LNCAP (cell line): ENCODE results near the gene PPP2R1B.

Source experiments
- TF ChIP-seq, protein P1 (sequence below): fragments of 450-650 bp; IDR thresholded peaks from 2 replicates; pipeline ENCODE4 v1.5.1; 2017; ENCODE audit warnings: mild to moderate bottlenecking

PPP2R1B gene

DNA sequence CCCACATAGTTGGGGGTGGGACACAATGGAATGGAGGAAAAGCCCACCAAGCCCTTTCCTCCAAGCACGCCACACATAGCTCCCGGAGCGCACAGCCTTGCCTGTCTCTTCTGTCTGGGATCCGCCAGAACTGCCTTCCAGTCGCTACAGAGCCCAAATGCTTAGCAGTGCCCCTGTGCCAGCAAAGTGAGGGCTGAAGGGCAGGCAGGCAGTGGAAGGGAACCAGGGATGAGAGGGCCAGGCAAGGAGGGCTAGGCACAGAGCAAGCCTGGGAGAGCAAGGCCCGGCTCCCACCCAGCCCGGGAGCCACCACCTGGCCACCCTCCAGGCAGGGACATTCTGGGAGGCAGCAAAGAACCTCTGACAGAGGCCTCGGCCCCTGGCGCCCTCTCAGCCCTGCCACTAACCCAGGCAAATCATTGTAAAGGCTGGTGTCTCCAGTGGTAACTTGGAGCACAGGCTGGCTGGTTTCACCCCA is 32.5 kb downstream of the PPP2R1B start:
- TF ChIP-seq, protein P1, sequence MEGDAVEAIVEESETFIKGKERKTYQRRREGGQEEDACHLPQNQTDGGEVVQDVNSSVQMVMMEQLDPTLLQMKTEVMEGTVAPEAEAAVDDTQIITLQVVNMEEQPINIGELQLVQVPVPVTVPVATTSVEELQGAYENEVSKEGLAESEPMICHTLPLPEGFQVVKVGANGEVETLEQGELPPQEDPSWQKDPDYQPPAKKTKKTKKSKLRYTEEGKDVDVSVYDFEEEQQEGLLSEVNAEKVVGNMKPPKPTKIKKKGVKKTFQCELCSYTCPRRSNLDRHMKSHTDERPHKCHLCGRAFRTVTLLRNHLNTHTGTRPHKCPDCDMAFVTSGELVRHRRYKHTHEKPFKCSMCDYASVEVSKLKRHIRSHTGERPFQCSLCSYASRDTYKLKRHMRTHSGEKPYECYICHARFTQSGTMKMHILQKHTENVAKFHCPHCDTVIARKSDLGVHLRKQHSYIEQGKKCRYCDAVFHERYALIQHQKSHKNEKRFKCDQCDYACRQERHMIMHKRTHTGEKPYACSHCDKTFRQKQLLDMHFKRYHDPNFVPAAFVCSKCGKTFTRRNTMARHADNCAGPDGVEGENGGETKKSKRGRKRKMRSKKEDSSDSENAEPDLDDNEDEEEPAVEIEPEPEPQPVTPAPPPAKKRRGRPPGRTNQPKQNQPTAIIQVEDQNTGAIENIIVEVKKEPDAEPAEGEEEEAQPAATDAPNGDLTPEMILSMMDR: no peak

- TF ChIP-seq, protein P1: no peak
Measured at GRCh38 chr11:111733016-111733415, 33.2 kb downstream of the PPP2R1B start.

GRCh38 chr11:111731821-111732220 is 34.4 kb downstream of the PPP2R1B start:
- TF ChIP-seq, protein P1: no peak

DNA sequence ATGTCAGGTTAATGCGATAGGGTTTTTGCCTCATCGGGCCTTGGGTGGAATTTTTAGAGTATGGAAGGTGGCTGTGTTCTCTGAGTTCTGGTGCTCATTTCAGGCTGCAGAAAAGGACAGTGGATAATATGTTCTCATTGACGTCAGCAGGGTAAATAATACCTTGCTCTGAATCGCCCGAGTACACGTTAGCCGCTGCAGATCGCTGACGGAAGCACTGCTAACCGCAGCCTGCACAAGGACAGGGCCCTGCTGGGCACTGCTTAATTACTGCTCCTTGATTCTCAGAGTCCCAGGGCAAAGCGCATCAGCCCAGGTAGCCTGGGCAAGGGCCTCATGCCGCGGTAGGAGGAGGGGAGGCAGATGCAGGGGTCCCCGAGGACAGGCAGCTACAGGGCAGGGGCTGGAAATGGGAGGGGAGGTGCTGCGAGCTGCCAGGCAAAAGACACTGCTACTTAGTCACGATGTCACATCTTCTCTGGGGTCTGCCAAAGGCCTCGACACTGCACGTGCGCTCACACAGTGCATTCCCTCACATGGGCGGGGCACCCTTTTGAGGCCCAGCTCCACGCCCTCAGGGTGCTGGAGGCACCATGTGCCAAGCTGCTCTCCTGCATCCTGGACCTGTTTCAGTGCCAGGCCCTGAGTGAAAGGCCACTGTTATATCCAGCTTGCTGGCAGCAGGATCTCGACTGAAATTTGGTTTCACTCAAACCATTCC is 35.2 kb downstream of the PPP2R1B start:
- TF ChIP-seq, protein P1: no peak

DNA sequence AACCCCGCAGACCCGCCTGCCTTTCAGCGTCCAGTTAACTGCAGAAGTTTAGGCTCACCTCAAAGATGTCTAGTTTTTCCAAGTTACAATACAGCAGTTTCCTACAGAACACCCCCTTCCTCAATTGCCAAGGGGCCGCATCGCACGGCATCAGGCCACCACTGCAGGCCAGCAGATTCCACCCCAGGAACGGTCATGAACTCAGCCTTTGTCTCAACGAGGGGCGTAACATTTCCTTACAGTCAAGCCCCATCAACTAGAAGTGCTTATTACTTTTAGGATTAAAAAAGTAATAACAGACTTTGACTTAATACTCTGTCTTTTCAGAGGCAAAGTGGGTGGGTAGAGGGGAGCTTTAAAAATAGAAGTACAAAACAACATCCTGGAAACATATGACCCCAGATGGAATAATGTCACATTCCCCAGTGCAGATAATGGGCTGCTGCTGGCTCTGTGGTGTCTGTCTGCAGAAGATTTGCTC is 36.3 kb downstream of the PPP2R1B start:
- TF ChIP-seq, protein P1: no peak

DNA sequence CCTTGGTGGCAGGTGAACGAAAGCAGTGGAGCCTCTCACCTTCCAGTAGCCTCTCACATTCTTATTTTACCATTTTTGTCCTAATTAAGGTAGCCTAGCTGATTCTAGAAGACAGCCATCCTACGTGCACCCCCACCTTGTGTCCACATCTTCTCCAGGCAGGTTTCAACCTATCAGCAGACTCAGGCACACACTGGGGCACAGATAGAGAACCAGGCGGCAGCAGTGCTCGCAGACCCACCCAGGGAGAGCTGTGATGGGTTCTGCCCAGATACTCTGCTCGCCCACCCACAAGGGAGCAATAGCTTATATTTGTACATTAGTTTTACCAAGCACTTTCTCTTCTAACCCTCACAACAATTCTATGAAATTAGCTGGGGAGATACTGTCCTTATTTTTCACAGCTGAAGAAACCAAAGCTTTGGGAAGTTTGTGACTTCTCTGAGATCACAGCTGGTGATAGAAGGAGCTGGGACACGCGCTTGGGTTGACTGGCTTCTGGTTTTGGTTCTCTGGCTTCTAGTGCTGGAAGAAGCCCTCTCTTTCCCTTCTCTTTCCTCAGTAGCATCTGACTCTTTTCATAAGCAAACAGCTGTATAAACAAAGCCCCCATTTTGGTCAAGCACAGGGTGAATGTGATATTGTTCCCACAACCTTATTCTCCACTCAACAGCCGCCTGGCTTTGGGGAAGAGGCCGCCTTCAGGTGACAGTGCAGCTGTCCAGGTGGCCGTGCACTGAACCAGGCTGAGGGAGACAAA is 36.9 kb downstream of the PPP2R1B start:
- TF ChIP-seq, protein P1: no peak

GRCh38 chr11:111727431-111727830 is 38.8 kb downstream of the PPP2R1B start:
- TF ChIP-seq, protein P1: no peak
